Stimulated activated CD8-positive, alpha-beta memory T cell treated with anti-CD3 and anti-CD28 coated beads, Interleukin-7, amount 100 ng/mL, for 48 hours (primary cell): ENCODE measurements around the gene TNNT3.

Experiments used
- DNase-seq, 2 donors: peaks; one replicate each; pipeline ENCODE4 v3.0.0-alpha.2; 2020; ENCODE audit warnings: low read depth in 1 of 2; ENCODE audit errors: extremely low read depth in 1 of 2

The TNNT3 gene

GRCh38 chr11:1949922-1950321, 30.4 kb downstream of the TNNT3 start:
- no peak for DNase-seq

GRCh38 chr11:1952806-1953482, 33.4 kb downstream of the TNNT3 start:
- no peak for DNase-seq

GRCh38 chr11:1953489-1954266, 34.2 kb downstream of the TNNT3 start:
- no peak for DNase-seq

GRCh38 chr11:1958367-1958766, 38.9 kb downstream of the TNNT3 start:
- no peak for DNase-seq

GRCh38 chr11:1959786-1960185, 40.3 kb downstream of the TNNT3 start:
- no peak for DNase-seq

- no peak for DNase-seq
These were observed 44.4 kb downstream of the TNNT3 start for GRCh38 chr11:1963864-1964263.

GRCh38 chr11:1964348-1964747, 44.8 kb downstream of the TNNT3 start:
- DNase-seq, result no peak

- DNase-seq, result no peak
These were observed 45.5 kb downstream of the TNNT3 start for GRCh38 chr11:1964955-1965354.

GRCh38 chr11:1966531-1966930, 47.0 kb downstream of the TNNT3 start:
- no peak for DNase-seq

- DNase-seq, result no peak
These were observed 48.2 kb downstream of the TNNT3 start for GRCh38 chr11:1967641-1968225.

- DNase-seq, result no peak
These were observed 49.0 kb downstream of the TNNT3 start for GRCh38 chr11:1968454-1969002.

- DNase-seq, result no peak
These were observed 49.5 kb downstream of the TNNT3 start for GRCh38 chr11:1969035-1969434.

GRCh38 chr11:1969776-1970175, 50.3 kb downstream of the TNNT3 start:
- no peak for DNase-seq

- DNase-seq, result no peak
These were observed 51.5 kb downstream of the TNNT3 start for GRCh38 chr11:1970956-1971355.

- DNase-seq, result no peak
These were observed 55.7 kb downstream of the TNNT3 start for GRCh38 chr11:1975185-1975584.

- no peak for DNase-seq
These were observed 59.4 kb downstream of the TNNT3 start for GRCh38 chr11:1978720-1979473.

GRCh38 chr11:1979607-1980006, 60.1 kb downstream of the TNNT3 start:
- DNase-seq, result no peak

- DNase-seq, result no peak
These were observed 63.5 kb downstream of the TNNT3 start for GRCh38 chr11:1982873-1983600.

- no peak for DNase-seq
These were observed 64.1 kb downstream of the TNNT3 start for GRCh38 chr11:1983601-1983961.

GRCh38 chr11:1987024-1987423, 67.5 kb downstream of the TNNT3 start:
- DNase-seq, result no peak

GRCh38 chr11:1988174-1988573, 68.7 kb downstream of the TNNT3 start:
- DNase-seq, result no peak
